GM21528 (cell line): ENCODE measurements around the gene SYT1.

Source experiments
- ATAC-seq: cut with Tn5 transposase; IDR thresholded peaks from one replicate; pipeline ENCODE4 v1.9.1; 2021; ENCODE audit warnings: mild to moderate bottlenecking, moderate library complexity; ENCODE audit not compliant: unreplicated experiment, low FRiP score

SYT1 gene

DNA sequence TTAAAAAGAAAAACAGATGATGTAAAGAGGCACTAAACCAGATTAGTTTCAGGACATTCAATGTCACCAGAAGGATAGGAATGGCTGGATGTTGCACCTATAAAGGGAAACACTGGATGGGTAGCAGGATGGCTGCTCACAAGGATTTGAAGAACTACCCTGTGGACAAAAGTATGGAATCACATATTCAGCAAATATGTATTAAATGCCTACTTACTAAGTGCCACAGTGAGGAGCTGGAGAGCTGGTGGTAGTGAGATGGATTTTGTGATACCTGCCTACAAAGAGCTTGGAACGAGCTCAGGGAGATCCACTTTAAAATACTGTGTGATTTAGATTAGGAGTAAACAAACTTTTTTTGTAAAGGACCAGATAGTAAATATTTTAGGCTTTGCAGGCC lies 510.0 kb downstream of the SYT1 start:
- ATAC-seq: no peak

DNA sequence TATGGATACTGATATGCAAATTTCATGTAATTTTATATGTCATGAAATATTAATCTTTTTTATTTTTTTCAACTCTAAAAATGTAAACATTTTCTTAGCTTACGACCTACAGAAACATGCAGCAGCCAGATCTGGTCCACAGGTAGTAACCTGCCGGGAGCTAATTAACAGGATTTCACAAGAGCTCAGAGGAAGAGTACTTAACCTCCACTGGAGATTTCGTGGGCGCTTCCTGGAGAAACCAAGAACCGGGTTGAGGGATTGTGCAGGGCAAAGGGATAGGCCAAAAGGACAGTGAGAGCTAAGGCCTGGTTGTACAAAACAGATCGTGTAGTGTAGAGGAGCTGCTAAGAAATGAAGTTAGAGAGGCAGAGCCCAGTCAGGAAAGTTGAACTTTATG lies 510.5 kb downstream of the SYT1 start:
- no peak for ATAC-seq

DNA sequence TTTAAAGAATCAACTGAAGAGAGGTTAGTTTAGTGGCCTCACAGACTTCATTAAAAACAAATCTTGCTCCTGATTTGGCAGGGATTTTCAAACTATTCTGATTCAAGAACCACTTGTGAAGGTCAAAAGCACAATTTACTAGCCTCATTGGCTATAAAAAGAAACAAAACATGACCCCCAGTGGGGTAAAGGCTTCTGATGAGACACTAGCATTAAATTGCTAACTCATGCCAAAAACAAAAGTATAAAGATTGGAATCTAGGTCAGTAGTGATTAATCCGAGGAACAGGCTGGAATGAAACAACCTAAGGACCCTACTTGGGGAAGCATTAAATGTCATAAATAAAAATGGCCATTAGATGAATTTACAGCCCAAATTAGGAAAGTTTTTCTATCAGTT lies 513.9 kb downstream of the SYT1 start:
- ATAC-seq: no peak

DNA sequence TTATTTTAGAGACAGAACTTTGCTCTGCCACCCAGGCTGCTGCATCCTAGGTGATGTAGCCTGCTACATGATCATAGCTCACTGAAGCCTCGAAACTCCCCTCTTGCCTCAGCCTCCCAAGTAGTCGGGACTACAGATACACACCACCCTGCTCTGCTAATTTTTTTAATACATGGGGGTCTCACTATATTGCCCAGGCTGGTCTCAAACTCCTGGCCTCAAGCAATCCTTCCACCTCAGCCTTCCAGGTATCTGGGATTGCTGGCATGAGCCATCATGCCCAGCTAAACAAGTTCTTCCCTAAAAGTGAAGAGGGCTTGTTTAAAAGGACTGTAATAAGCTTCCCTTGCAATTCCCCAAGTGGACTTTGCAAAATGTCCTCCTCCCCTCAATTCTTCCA lies 515.8 kb downstream of the SYT1 start:
- ATAC-seq: no peak

DNA sequence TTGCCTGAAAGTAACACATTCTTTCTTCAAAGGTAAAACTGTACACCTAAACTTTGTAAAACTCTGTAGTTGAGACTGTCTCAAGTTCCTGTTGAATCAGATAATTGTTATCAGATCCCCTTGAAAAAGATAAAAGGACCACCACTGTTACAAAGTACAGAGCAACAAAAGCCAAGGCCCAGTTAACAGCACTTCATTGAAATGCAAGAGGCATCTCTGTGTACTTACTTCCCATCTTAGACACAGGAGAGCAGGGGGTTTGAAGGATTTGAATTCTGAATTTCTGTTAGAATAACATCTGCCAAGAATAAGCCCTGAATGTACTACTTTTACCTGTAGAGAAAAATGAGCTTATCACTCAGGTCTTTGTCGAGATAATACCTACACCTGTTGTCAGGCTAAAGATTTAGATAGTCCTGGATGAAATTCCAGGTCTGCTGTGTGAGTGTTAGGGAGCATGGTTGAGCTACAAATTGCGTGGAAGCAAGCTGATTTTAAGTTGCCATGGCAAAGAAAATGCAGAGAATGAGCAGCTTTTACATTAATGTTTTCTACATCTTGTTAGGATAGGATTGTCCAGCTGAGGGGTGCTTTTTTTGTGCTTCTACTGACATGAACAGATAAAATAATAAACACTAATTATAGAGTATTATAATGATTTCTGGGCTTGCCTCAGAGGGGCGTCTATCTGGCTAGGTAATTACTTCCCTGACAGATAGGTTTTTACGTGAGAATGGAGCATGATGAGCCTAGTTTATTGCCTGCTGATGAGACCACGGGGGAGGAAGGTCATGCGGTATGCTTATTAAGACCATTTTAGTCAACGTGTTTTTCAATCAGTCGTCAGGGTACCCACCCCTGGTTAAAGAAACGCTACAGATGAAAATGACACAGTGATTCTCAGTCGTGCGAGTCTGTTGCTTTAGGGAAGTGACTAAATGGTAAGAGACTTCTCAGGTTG lies 517.0 kb downstream of the SYT1 start:
- no peak for ATAC-seq

DNA sequence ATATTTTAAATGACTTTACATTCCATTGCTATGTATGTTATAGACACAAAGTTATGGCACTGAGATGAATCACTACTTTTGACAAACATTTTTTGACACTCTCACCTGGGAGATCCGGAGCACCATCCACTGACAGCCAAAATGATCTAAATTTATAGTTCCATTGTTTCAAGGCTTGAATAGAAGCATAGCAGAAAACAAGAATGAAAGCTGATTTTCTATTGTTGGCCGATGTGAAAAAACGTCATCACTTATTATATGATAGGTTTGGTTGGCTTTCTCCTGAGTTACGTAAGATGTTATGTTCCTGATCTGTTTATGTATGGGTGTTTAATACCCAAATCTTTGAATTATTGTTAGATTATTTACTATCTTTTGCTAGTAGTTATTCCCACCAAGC lies 520.0 kb downstream of the SYT1 start:
- ATAC-seq: no peak

DNA sequence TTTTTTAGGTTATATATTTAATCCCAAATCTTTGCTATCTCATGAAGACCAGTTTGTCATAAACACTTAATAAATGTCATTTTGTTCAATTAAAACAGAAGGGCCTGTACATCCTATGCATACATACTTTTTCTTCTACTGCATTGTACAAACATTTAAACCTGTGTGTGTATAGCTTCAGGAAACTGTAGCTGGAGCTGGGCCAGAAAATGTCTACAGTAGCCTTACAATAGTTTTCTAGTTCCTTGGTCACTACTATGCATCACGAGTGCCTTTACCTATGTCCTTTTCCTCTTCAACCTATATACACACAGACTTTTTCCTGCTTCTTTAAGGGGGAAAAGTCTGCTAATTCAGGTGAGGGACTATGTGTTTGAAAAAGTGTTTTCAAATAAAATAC lies 523.4 kb downstream of the SYT1 start:
- no peak for ATAC-seq

DNA sequence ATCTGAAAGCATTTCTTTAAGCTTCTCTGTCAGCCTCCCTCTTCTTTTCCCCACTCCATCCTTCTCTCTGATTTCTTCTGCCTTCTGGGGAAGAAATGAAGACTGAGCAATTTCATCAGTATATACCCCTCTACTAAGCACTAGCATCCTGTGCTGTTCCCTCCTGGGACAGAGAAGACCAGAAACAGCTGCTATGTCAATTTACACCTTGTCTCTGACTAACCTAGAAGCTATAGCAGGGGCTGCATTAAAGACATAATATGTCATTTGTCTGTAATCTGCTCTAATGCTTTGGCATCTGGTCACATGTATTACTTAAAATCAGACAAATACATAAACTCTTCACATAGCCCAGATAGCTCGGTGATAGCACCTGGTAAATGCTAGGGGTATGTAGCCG lies 529.3 kb downstream of the SYT1 start:
- ATAC-seq: no peak

DNA sequence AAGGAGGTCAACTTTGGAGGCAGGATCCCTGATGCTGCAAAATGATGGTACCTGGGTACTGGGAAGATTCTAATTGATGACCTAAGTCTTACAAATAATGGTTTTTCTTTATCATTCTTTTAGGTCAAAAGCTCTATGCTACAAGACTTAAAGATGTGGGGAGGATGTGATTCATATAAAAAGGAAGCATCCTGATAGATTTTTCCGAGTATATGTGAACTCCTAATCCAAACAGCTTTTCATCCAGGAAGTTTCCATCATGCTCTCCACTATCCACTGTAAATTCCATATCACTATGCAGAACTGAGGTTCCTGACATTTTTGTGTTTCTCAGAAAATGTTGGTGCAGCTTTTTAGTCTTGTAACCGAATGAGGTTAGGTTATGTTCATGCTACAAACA lies 533.0 kb downstream of the SYT1 start:
- ATAC-seq: no peak

DNA sequence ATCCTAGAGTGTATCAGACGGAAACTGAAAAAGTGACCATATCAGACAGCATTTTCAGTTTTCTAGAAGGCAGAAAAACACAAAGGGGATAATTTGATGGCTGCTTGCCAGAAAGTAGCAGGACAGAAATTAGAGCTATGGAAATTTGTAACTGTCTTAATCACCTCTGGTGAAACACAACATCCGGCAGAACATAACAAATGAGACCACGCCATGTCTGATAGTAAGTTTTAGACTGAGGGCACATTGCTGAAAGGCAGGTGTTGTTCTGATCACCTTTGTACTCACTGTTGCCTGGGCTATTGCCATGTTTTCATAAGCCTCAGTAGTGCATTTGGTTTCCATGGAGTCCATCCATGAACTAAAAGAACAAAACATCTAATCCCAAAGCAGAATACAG lies 535.9 kb downstream of the SYT1 start:
- ATAC-seq: no peak

DNA sequence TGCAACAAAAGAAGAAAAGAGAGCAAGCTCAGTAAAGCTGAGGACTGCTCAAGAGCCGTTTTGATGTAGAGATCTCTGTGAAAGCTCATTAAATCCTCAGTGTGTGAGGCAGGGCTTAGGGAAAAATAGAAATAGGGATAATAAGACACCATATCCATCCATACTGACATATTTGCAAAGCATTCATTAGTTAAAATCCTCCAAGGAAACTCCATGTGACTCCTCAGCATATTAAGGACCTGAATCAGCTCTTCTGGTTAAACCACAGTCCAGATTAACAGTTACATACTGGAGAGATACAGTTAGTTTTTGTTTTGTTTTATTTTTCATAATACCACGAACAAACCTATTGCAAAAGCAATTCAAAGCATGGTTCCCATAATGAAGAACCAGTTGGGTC lies 538.0 kb downstream of the SYT1 start:
- ATAC-seq: no peak

DNA sequence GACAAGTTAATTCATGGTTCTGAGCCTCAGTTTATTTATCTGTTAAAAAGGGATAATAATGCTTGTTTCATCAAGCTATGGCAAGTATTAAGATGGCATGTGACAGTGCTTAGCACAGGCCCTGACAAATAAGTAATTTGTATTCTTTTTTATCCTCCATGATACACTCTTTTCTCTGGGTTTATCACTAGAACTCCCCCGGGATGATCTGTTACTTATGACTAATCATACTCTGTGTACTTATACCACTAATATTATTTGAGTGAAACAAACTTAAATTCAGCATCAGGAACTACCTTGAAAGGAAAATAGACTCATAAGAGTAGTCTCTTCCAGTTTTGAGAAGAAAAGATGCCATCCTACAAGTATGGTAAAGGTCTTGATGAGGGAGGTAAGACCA lies 542.4 kb downstream of the SYT1 start:
- no peak for ATAC-seq

DNA sequence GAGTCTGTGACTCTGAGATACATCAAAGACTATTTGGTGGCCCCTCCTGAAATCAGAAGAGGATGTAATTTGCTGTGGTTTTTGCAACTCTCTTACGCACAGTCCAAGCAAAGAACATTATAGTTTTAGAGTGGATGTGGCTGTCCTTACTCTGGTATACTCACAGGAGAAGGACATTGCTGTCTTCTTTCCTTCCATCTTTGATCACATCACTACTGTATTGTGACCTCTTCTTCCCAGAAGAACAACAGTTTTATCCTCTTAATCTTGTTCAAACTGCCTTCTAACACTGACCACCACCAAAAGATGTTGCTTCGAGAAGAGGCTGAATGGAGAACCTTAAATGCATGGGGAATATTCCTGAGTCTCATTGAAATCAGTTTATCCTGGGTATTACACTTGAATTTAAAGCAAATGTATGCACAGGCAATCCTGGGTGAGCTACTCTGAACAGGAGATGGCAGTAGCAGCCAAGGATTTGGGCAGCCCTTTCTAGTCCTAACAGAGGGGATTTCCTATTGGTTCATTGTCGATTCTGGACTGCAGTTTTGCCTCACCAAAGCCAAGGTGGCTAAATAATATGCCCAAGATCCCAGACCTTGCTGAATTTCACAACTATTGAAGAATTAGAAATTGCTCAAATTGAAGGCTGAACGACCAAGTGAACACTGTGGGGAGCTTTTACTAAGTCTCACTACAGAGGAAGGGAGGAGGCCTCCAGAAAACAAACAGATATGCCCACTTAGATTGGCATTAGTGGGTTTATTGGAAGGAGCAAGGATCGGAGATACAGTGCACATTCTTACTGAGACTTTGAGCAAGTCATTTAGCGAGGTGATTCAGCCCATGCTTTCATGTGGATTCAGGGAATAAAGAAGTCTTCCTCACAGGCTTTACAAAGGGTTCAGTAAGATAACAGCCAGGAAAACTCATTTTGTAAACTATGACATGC lies 543.4 kb downstream of the SYT1 start:
- peak; percentile 75 for ATAC-seq

DNA sequence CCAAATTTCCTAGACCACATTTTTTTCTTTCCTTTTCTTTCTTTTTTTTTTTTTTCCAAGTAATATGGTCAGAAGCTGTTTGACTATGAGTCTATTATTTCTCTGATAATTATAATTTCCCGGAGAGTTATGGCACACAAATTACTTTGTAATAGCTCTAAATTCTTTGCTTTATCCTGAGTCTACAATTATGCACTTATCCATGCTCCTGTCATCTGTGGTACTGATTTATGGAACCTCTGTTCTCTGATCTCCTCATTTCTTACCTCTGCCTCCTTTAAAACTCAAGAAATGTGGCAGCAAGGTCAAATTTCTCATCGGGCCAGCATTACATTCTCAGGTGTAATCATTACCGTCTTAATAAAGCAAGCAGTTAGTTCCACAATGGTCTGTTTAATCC lies 544.1 kb downstream of the SYT1 start:
- ATAC-seq: no peak

DNA sequence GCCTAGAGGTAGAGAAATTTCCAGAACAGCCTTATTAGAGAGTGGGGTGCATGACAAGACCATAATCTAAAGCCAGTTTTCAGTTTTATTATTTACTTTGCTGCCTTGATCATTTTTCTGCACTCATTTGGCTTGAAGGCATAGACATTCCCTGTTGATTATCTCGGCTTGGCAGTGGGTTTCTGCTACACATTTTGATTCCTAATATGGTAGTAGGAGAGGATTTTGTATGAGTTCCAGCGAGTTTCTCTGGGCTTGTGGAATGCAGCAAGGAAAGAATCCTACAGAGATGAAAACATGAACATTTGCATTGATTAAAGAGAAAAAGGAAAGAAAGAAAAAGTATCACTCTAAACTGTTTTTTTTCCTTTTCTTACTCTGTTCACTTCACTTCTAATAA lies 545.0 kb downstream of the SYT1 start:
- ATAC-seq: no peak

DNA sequence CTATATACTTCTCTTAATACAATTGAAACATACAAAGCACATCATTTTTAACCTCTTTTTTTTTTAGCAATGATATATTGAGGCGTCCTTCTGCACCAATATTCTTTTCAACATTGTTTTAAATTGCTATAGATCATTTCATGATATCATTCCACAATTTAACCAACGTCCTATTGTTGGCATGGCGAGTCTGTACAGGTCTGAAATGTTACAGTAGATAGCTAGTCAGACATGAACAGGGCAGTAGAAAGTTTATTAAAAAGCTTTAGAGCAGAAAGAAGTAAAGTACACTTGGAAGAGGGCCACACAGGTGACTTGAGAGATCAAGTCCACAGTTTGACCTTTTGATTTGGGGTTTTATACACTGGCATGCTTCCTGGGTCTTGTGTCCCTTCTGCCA lies 547.2 kb downstream of the SYT1 start:
- ATAC-seq: no peak

DNA sequence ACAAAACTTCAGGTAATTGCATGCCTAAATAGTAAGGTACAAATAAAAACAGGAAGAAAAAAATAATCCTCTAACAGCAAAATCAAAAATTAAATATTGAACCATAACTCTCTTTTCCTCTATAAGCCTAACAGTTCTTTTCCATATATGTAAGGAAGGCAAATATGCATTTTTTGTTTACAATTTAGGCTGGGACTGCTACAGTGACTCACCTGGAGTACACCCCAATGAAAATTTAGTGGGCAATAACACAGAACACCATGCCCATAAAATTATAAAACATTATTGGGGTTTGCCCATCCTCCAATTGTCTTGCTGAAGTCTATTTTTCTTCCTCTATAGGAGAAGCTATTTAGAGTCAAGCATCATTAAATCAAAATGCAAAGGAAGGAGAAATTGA lies 549.2 kb downstream of the SYT1 start:
- no peak for ATAC-seq

DNA sequence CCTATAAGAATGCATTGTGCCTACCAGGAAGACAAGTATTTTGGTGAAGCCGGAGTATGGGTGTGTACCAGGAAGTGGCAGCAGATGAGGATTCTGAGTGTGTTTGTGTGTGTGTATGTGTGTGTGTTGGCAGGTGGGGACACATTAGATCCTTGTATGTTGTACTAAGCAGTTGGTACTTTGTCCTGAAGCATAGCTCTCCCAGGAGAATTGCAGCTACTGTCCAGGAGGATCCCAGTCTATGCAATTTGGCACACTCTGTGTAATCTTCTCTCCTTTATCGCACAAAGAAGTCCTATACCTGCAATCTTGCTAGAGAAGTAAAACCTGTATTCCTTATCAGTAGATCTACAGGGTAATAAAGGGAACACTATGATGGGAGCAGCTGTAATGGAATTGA lies 549.7 kb downstream of the SYT1 start:
- no peak for ATAC-seq

DNA sequence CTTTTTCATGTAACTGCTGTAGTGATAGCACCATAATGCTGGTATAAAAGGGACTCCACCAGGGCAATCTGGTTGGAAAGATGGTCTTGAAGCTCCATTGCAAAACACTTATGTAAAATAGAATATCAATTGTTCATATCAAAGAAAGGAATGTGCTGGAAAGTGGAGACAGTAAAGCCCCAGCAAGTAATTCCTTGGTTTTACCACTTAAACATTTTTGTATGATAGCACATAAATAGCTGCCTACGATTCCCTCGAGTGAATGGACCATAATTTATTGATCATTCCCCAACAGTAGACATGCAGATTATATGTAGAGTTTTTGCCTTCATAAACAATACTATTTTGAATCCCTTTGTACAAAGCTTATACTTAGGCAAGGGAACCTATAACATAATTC lies 550.7 kb downstream of the SYT1 start:
- no peak for ATAC-seq

DNA sequence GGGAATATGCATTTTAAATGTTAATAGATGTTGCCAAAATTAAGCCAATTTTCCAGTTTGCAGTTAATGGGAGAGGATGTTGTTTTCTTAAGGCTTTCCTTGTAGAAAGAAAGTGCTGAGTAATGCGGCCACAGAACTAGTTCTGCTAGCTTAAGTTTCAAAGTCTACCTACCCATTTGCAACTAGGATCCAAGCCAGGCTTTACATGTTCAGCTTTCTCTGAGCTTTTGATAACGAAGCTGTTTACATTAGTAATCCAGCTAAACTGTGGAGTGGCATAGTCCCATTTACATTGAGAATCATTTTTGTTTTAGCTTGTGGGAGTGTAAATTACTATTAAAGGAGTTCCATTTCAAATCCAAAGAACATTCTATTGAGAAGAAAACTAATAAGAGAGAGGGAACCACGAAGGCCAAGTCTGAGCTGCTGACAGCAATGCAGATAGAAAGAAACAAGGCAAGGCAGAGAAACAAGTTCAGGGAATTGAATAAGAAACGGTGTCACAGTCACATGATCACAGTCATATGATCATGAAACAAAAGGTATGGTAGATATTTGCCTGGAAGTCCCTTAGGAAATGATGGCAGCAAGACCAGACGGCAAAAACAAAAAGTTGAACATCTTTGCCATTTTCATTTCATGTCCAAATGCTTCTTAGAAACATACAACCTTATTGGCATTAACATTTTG lies 551.3 kb downstream of the SYT1 start:
- no peak for ATAC-seq

DNA sequence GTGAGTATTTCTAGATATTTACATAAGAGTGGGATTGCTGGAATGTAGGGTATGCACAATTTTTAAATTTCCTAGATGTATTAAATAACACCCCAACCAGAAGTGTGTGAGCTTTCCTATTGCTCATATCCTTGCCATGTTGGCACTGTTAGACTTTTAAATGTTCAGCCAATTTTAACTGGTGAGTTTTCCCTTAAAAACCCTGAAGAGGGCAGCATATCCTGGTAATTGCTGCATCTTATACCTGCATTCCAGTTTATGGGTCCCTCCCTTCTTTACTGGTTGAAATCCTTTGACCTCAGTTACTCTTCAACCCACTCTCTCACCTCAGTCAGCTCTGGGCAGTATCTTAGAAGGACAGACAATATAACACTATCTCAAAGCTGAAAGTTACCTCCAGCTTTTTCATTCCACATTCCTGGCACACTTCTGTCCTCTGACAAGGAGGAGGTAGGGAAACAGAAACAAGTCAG lies 555.6 kb downstream of the SYT1 start:
- ATAC-seq: no peak
